SU-DHL-6 (cell line): ENCODE data around the gene GPATCH3.

ENCODE experiments used
- CTCF ChIP-seq: fragments of 200-600 bp; sonication (generic); IDR thresholded peaks from one replicate; pipeline ENCODE4 v1.5.1; 2017; ENCODE audit warnings: antibody characterized with exemption, mild to moderate bottlenecking, low read length, moderate library complexity; ENCODE audit not compliant: insufficient read depth, poor library complexity, severe bottlenecking
- EZH2phosphoT487 ChIP-seq: fragments of 200-600 bp; sonication (generic), shearing (Covaris generic); conservative IDR thresholded peaks from 2 replicates; pipeline ENCODE4 v1.6.1; 2018; ENCODE audit warnings: mild to moderate bottlenecking, antibody characterized with exemption, low read length, moderate library complexity, mixed read lengths

- no peak for TF ChIP-seq CTCF
- no peak for TF ChIP-seq EZH2phosphoT487
Observed at GRCh38 chr1:26921126-26921539, 20.9 kb upstream of the GPATCH3 start.
